HEK293T (cell line): ENCODE data around the gene FBXL16.

Experiments
- CTBP1 ChIP-seq: fragments of 450-650 bp; IDR thresholded peaks from 2 replicates; pipeline ENCODE4 v1.6.1; 2016; ENCODE audit warnings: borderline replicate concordance
- ELF4 ChIP-seq: fragments of 450-650 bp; IDR thresholded peaks from 2 replicates; pipeline ENCODE4 v1.6.1; 2017; ENCODE audit warnings: antibody characterized with exemption
- SUZ12 ChIP-seq: fragments of 450-650 bp; IDR thresholded peaks from 2 replicates; pipeline ENCODE4 v1.6.1; 2016; ENCODE audit warnings: mild to moderate bottlenecking
- ZNF384 ChIP-seq: fragments of 450-650 bp; IDR thresholded peaks from 2 replicates; pipeline ENCODE4 v1.6.1; 2016

DNA sequence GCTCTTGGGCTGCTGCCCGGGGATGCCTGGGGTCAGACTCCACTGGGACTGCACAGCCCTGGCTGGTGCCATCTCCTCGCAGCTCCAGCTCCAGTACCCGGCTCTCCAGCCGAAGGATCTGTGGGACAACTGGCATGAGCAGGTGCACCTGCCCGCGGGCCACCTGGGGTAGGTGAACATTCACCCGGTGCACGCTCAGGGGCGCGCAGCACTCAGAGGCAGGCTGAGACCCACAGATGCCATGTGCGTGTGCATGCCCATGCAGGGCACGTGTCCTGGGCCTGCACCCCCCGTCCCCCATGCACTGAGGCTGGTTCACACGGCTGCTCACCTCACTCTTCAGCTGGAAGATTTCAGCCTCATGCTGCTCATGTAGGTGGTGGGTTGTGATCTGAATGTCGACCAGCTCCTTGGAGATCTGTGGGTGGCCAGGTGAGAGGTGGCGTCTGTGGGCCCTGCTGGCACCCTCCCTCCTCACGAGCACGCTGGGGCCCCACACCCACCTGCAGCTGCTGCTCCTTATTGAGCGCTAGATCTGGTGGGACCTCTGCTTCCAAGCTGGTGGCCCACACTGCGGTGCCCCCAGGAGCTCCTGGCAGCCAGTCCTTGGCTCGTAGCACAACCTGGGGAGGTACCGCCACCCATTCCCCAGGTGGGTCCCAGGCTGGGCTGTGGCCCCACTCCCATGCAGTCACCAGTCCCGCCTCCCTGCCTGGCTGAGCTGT is 20.0 kb upstream of the FBXL16 start:
- TF ChIP-seq ELF4: no peak
- TF ChIP-seq SUZ12: no peak
- no peak for TF ChIP-seq CTBP1
- no peak for TF ChIP-seq ZNF384
